Upper lobe of left lung (tissue), 6 donors: Measurements from ENCODE around the gene TNFSF11. TPM values are rescaled to one million over a fixed set of nuclear protein-coding genes. Genes with fewer than 3 reads are reported as not detected.
A peak's percentile ranks its signal among the peaks of the same experiment; 100 is the strongest.

Experiments
- ATAC-seq, 2 donors: fragments of 200-7000 bp; cut with Tn5 transposase; one replicate each; pipeline ENCODE4 v1.9.1; 2022; ENCODE audit warnings: mild to moderate bottlenecking in 2 of 2, moderate library complexity in 2 of 2; ENCODE audit not compliant: low FRiP score in 2 of 2
- DNase-seq, 2 donors: peaks; one replicate each; pipeline ENCODE4 v3.0.0-alpha.2; 2019 to 2020
- H3K27ac ChIP-seq, 4 donors: fragments of 200-600 bp; sonication (generic); one replicate each; pipeline ENCODE4 v1.5.1; 2016 to 2019
- H3K27me3 ChIP-seq, 4 donors: fragments of 200-600 bp; sonication (generic); one replicate each; pipeline ENCODE4 v1.5.1; 2017 to 2019
- H3K36me3 ChIP-seq, 4 donors: fragments of 200-600 bp; sonication (generic); one replicate each; pipeline ENCODE4 v1.5.1; 2016 to 2019
- H3K4me1 ChIP-seq, 4 donors: fragments of 200-600 bp; sonication (generic); one replicate each; pipeline ENCODE4 v1.5.1; 2018 to 2019
- H3K4me3 ChIP-seq, 4 donors: fragments of 200-600 bp; sonication (generic); one replicate each; pipeline ENCODE4 v1.5.1; 2017 to 2019; ENCODE audit warnings: mild to moderate bottlenecking in 2 of 4, moderate library complexity in 1 of 4
- H3K9me3 ChIP-seq, 4 donors: fragments of 200-600 bp; sonication (generic); one replicate each; pipeline ENCODE4 v1.5.1; 2018 to 2019
- EP300 ChIP-seq, 4 donors: sonication (generic); formaldehyde crosslinking; IDR thresholded peaks; one replicate each; pipeline ENCODE4 v1.5.1; 2017; ENCODE audit warnings: antibody characterized with exemption in 4 of 4, control low read depth in 2 of 4
- POLR2A ChIP-seq, 4 donors: fragments of 450-650 bp; IDR thresholded peaks; one replicate each; pipeline ENCODE4 v1.5.1; 2016 to 2017; ENCODE audit warnings: antibody characterized with exemption in 4 of 4, mild to moderate bottlenecking in 2 of 4
- POLR2AphosphoS5 ChIP-seq, 2 donors: sonication (generic); formaldehyde crosslinking; IDR thresholded peaks; one replicate each; pipeline ENCODE4 v1.5.1; 2017; ENCODE audit warnings: antibody characterized with exemption in 2 of 2
- WGBS, 2 donors: methylation state at CpG; one replicate each; pipeline ENCODE4 v1.1.5; 2017 to 2018; 5-methylcytosine and 5-hydroxymethylcytosine counted together
- total RNA-seq, 6 donors: library from RNA; depleted of rRNA in 4 of 6; stranded (reverse); fragments of >200 nt in 4 of 6; gene quantifications; one replicate each; pipeline versions ENCODE4 v1.1.0 to v1.2.1, GENCODE V29; 2016 to 2021
- TF ChIP-seq, protein P1 (sequence below), 6 experiments: fragments of 450-650 bp in 4 of 6; fragments of 200-600 bp in 2 of 6; sonication (generic) in 2 of 6; IDR thresholded peaks; one replicate each; pipeline ENCODE4 v1.5.1; 2016 to 2019; ENCODE audit warnings: antibody characterized with exemption in 6 of 6
- donor health status: DM: no; HTN: no; CAD: no; lungs with moderate emphysema.
- donor health status: DM: no; HTN: yes; CAD: no; lungs with severe emphysema.

Gene TNFSF11
- total RNA-seq, 6 donors from 2014 or later = not detected

DNA sequence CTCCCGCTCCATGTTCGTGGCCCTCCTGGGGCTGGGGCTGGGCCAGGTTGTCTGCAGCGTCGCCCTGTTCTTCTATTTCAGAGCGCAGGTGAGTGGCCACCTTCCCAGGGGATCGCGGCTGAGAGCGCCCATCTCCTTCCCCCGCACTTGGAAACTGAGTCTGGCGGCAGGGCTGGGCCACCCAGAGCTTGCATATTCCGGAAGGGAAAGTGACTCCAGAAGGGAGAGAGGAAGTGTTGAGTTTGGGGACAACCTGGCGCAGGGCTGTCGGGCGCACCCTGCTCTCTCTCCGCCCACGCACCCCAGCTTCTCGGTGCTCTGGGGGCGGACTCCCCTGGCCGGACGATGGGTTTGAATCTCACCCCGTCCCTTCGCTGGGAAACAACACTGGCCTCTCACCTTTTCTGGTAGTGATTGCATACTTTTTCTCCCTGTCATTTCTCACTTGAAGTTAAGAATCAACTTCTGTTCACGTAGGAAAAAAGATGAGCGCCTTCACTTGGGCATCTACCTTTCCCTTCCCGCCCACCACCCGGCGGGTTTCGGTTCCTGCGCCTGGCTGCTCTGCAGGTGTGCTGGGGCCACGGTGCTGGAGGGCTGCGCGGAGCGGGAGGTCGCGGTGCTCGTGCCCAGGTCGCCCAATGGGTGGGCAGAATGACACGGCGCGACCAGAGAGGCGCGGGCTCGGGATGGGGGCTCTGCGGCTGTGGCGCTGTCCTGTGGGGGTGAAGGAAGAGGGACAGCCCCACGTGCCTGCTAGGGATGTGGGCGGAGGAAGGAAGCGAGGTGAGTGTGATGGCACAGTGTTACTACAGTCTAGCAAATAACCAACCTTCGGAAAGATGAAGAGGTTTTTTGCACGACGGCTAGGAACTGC lies 721 bp downstream of the TNFSF11 start:
- Histone ChIP-seq H3K27ac (no peak overlapping the region), H3K4me3 (peak overlapping the region in 3 of 4 donors; percentile 29 to 43 (median 40)), H3K27me3 (peaks cover 0 to 13% (median 2%) of the 10 kb centered on the region in 4 donors), H3K36me3 (no peaks in the 10 kb centered on the region), H3K9me3 (no peaks in the 10 kb centered on the region), H3K4me1 (peaks cover 8 to 19% (median 13%) of the 10 kb centered on the region in 4 donors)
- WGBS, 2 donors = 3 to 6% methylated on average over 37 to 51 of the region's 51 CpGs
- ATAC-seq (peak in 1 of 2 donors; percentile 29), DNase-seq (peak in 1 of 2 donors; percentile 81)
- TF ChIP-seq EP300 (IDR thresholded peaks at IDR 0.05) (no peak), POLR2AphosphoS5 (IDR thresholded peaks at IDR 0.05) (no peak), POLR2A (IDR thresholded peaks at IDR 0.05) (no peak)
- TF ChIP-seq, protein P1, sequence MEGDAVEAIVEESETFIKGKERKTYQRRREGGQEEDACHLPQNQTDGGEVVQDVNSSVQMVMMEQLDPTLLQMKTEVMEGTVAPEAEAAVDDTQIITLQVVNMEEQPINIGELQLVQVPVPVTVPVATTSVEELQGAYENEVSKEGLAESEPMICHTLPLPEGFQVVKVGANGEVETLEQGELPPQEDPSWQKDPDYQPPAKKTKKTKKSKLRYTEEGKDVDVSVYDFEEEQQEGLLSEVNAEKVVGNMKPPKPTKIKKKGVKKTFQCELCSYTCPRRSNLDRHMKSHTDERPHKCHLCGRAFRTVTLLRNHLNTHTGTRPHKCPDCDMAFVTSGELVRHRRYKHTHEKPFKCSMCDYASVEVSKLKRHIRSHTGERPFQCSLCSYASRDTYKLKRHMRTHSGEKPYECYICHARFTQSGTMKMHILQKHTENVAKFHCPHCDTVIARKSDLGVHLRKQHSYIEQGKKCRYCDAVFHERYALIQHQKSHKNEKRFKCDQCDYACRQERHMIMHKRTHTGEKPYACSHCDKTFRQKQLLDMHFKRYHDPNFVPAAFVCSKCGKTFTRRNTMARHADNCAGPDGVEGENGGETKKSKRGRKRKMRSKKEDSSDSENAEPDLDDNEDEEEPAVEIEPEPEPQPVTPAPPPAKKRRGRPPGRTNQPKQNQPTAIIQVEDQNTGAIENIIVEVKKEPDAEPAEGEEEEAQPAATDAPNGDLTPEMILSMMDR (IDR thresholded peaks at IDR 0.05) = no peak

DNA sequence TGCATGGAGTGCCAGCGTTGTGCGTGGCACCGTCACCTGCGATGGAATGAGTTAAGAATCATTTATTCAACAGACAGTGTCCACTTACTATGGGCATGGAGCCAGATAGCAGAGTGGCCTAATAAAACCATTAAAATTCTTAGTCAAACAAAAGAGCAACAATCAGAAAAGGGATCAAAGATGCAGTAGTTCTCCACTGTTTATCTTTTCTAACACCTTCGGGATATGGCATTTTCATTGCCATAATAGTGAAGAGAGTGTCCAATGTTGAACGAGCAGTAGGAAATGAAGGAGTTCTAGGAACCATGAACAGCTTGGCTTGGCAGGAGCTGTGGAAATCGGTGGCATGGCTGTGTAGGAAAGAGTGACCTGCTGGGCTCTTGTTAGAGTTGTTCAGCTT lies 2.0 kb downstream of the TNFSF11 start:
- H3K9me3 ChIP-seq = no peaks in the 10 kb centered on the region
- H3K27ac ChIP-seq = no peak overlapping the region
- 74% methylated on average over 7 of the region's 7 CpGs for WGBS, 2 donors
- peaks cover 8 to 19% (median 13%) of the 10 kb centered on the region in 4 donors for H3K4me1 ChIP-seq
- TF ChIP-seq, protein P1 (IDR thresholded peaks at IDR 0.05) = no peak
- TF ChIP-seq EP300 (IDR thresholded peaks at IDR 0.05) (no peak), POLR2A (IDR thresholded peaks at IDR 0.05) (no peak), POLR2AphosphoS5 (IDR thresholded peaks at IDR 0.05) (no peak)
- H3K27me3 ChIP-seq = peaks cover 0 to 13% (median 2%) of the 10 kb centered on the region in 4 donors
- no peaks in the 10 kb centered on the region for H3K36me3 ChIP-seq
- no peak overlapping the region for H3K4me3 ChIP-seq
- DNase-seq (no peak), ATAC-seq (no peak)

- no peak for ATAC-seq
- peaks cover 0 to 13% (median 2%) of the 10 kb centered on the region in 4 donors for H3K27me3 ChIP-seq
These were observed 3.6 kb downstream of the TNFSF11 start for GRCh38 chr13:42577538-42577937.

GRCh38 chr13:42580644-42581043 lies 6.7 kb downstream of the TNFSF11 start:
- 69 to 72% methylated on average over 6 of the region's 6 CpGs for WGBS, 2 donors

More at GRCh38 chr13:42577538-42577937, 3.6 kb downstream of the TNFSF11 start:
- peaks cover 8 to 19% (median 13%) of the 10 kb centered on the region in 4 donors for H3K4me1 ChIP-seq
- H3K4me3 ChIP-seq = no peak overlapping the region
- 60 to 70% methylated on average over 4 of the region's 4 CpGs for WGBS, 2 donors
- H3K36me3 ChIP-seq = no peaks in the 10 kb centered on the region
- TF ChIP-seq, protein P1 (IDR thresholded peaks at IDR 0.05) = no peak
- TF ChIP-seq EP300 (IDR thresholded peaks at IDR 0.05) (no peak), POLR2AphosphoS5 (IDR thresholded peaks at IDR 0.05) (no peak), POLR2A (IDR thresholded peaks at IDR 0.05) (no peak)
- DNase-seq = no peak
- no peaks in the 10 kb centered on the region for H3K9me3 ChIP-seq
- no peak overlapping the region for H3K27ac ChIP-seq

More at GRCh38 chr13:42580644-42581043, 6.7 kb downstream of the TNFSF11 start:
- no peak for DNase-seq
- H3K9me3 ChIP-seq = no peaks in the 10 kb centered on the region
- H3K27me3 ChIP-seq = no peaks in the 10 kb centered on the region
- no peak overlapping the region for H3K27ac ChIP-seq
- TF ChIP-seq POLR2A (IDR thresholded peaks at IDR 0.05) = no peak
- TF ChIP-seq POLR2AphosphoS5 (IDR thresholded peaks at IDR 0.05) = no peak
- TF ChIP-seq EP300 (IDR thresholded peaks at IDR 0.05) = no peak
- TF ChIP-seq, protein P1 (IDR thresholded peaks at IDR 0.05) = no peak
- H3K36me3 ChIP-seq = no peaks in the 10 kb centered on the region
- no peak overlapping the region for H3K4me3 ChIP-seq
- H3K4me1 ChIP-seq = peaks cover 0 to under 1% (median 0%) of the 10 kb centered on the region in 4 donors
- ATAC-seq = no peak
